T1000 (cell line): Measurements from ENCODE around the gene PSAPL1.

ENCODE experiments used
- DNase-seq: peaks from one replicate; lab custom pipeline; 2025; ENCODE audit warnings: mixed read lengths; lab: John Stamatoyannopoulos, UW

PSAPL1 gene, protein sequence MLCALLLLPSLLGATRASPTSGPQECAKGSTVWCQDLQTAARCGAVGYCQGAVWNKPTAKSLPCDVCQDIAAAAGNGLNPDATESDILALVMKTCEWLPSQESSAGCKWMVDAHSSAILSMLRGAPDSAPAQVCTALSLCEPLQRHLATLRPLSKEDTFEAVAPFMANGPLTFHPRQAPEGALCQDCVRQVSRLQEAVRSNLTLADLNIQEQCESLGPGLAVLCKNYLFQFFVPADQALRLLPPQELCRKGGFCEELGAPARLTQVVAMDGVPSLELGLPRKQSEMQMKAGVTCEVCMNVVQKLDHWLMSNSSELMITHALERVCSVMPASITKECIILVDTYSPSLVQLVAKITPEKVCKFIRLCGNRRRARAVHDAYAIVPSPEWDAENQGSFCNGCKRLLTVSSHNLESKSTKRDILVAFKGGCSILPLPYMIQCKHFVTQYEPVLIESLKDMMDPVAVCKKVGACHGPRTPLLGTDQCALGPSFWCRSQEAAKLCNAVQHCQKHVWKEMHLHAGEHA

DNA sequence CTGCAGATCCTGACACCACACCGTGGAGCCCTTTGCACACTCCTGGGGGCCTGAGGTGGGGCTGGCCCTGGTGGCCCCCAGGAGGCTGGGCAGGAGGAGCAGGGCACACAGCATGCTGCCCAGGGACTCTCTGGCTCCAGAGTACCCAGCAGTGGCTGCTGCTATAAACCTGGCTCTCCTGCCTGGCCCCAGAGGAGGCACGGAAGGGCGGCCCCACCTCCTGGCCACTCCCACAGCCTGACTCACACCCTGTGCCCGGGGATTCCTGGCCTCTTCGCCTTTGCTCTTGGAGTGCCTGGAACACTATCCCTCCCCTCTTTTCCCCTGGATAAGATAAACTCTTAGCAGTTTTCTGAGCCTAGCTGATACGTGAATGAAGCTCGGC is at the start of gene PSAPL1:
Gene PSAPL1, minus strand, starts transcription at position 165 of the 385 bp plus-strand sequence. Its CDS starts 51 bp downstream, at position 114.
- DNase-seq: peak; percentile 35

DNA sequence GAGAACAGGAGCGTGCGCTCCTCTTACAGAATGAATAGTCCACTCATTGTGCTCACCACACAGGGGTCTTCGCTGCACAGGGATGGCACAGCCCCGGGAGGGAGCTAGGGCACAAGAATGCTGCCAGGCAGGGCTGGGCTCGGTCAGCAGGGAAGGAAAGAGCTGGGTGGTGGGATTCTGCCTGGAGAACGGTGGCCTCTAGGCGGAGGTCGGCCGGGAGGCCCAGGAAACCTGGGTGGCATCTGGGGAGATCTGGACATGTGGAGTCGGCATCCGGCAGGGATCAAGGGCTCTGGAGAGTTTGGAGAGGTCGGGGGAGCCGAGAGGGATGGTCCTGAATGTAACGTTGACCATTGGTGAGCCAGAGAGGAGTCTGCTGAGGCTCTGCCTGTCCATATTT is 46.5 kb upstream of the PSAPL1 start:
- DNase-seq: no peak

DNA sequence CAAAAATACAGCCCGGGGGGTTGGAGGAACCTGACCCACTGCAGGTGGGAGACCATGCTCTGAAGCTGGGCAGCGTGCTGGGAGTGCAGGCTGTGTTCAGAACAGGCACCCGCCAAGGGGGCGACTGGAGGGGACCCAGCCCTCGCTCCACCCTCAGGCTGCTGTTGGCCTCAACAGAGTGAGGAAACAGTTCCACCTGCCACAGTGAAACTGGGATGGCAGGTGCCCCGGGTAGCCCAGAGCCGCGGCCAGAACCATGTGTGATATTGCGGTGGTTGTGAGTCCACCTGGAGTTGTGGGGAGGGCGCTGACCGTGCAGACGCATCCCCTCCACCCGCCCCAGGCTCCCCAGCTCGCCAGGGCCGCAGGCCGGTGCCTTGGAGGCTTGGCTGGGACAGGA is 45.7 kb upstream of the PSAPL1 start:
- no peak for DNase-seq

DNA sequence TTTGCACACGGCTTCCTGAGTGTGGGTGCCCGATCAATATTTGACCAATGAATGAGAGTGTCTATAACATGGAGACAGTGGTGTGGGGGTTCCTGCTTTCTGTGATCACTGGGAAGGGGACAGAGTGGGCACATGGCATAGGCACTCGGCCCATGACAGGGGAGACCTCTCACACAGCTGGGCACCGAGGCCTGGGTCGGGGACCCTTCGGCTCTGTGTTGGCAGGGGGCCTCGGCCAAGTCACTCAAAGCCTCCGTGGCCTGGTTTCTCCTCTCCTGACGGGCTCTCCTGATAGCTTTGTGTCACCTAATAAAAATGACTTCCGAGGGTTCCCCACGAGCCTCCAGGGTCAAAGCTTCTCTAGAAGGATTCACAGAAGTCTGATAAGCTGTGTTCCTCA is 43.9 kb upstream of the PSAPL1 start:
- DNase-seq: no peak

GRCh38 chr4:7477695-7478094 is 43.0 kb upstream of the PSAPL1 start:
- DNase-seq: no peak

GRCh38 chr4:7476820-7477219 is 42.1 kb upstream of the PSAPL1 start:
- DNase-seq: no peak

DNA sequence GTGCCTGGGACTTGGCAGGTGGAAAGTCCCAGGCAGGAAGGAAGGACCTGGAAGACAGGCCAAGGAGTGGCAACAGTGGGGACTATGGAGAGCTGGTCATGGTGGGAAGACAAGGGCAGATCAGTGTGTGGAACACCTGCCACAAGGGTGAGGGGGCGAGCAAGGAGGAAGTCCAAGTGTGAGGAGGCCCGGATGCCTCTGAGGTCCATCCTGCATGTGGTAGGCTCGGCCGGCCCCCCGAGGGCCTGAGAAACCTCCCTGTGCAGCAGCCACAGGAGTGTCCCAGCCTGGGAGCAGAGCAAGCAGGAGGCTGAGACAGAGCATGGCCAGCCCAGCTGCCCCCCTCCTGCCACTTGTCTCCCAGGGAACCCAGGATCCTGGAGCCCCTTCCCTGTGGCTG is 40.5 kb upstream of the PSAPL1 start:
- no peak for DNase-seq

- no peak for DNase-seq
Observed at GRCh38 chr4:7474320-7474719, 39.6 kb upstream of the PSAPL1 start.

GRCh38 chr4:7473081-7473480 is 38.4 kb upstream of the PSAPL1 start:
- DNase-seq: no peak

GRCh38 chr4:7472442-7473013 is 37.8 kb upstream of the PSAPL1 start:
- DNase-seq: no peak

- no peak for DNase-seq
Observed at GRCh38 chr4:7470522-7471128, 35.9 kb upstream of the PSAPL1 start.

DNA sequence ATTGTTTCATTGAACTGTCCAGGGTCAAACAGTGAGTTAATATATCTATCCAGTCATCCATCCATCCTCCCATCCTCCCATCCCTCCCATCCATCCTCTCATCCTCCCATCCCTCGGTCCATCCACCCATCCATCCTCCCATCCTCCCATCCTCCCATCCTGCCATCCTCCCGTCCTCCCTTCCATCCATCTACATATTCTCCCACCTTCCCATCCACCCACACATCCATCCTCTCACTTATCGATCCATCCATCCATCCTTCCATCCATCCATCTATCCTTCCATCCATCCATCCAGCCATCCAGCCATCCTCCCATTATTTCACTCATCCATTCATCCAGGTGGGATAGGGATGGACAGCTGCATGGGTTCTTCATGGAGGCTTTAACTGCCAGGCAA is 35.4 kb upstream of the PSAPL1 start:
- DNase-seq: no peak

GRCh38 chr4:7469023-7469422 is 34.3 kb upstream of the PSAPL1 start:
- DNase-seq: no peak

DNA sequence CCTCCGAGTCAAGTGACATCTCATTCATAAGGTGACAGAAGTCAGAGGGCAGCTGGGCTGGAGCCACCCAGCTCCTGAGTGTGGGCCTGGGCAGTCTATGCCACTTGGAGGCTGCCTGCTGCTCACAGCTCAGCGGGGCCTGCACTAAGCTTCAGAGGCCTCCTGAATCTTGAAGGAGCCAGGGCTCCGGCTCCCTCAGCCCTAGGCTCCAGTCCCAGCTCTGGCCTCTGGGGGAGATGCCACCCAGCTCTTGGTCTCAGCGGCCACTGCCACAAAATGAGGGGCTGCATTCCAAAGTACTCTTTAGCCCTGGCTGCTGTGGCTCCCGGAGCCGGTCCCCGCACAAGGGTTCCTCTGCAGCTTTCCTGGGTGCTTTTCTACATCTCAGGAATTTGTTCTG is 32.7 kb upstream of the PSAPL1 start:
- no peak for DNase-seq

DNA sequence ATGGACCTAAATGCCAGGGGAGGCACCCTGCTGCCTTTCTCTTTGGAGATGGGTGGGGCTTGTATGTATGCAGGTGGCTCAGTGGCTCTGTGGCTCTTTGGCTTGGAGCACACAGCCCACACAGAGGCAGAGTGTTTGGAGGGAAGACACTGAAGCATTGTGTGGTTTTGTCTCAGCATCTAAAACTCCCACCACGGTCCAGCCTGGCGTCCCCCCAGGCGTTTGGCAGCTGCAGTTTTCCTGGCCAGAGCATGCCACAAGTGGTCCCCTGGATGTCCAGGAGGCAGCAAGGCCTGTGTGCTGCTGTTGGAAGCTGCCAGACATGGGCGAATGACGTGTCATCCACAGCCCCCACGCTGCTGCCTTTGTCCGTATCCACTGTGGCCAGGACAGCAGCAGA is 32.2 kb upstream of the PSAPL1 start:
- DNase-seq: no peak

GRCh38 chr4:7466215-7466614 is 31.5 kb upstream of the PSAPL1 start:
- DNase-seq: no peak

- DNase-seq: no peak
Observed at GRCh38 chr4:7465017-7465416, 30.3 kb upstream of the PSAPL1 start.

GRCh38 chr4:7464259-7464655 is 29.5 kb upstream of the PSAPL1 start:
- DNase-seq: no peak

- DNase-seq: no peak
Observed at GRCh38 chr4:7463566-7464258, 29.0 kb upstream of the PSAPL1 start.

DNA sequence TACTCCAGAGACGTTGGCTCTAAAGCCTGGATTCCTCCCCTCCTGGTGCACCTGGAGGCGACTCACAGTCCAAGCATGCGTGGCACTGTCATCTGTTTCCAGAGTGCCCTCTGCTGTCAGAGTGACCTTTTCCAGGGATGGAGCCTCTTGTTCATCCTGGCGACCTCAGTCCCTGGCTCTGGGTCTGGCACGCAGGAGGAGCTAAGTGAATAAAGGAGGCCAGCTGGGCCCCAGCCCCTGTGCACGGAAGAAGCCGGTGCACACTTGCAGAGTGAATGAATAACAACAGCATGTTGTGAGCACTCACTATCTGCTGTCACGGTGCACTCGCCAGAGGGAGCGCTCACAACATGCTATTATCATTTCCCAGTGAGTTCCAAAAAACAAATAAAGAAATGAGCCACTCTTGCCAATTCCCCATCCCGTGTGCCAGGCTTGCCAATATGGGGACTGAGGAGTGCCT is 27.8 kb upstream of the PSAPL1 start:
- DNase-seq: no peak

DNA sequence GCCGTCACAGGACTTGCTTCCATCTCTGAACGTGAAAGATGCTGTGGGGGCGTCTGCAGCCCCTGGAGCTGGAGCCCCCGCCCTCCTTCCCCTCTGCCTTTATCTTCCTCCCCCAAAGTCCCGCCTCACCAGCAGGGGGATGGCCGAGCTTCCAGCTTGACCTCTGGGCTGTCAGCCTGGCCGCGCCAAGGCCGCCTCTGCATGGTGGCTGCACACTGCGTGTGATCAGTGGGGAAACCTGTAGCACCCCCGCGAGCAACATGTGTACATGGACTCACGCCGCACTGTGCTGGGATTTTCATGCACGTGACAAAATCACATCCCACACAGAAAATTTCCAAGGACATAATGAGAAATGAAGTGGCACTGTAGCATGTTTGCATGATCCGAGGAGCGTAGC is 26.5 kb upstream of the PSAPL1 start:
- no peak for DNase-seq

- no peak for DNase-seq
Observed at GRCh38 chr4:7460566-7460965, 25.8 kb upstream of the PSAPL1 start.
